ENCODE results near the gene TOR4A.
"Not testable (repeated sequence)": the region's sequence is repeated elsewhere in the genome, so short reads cannot be mapped to it uniquely, and the experiment has no call there.

The TOR4A gene

DNA sequence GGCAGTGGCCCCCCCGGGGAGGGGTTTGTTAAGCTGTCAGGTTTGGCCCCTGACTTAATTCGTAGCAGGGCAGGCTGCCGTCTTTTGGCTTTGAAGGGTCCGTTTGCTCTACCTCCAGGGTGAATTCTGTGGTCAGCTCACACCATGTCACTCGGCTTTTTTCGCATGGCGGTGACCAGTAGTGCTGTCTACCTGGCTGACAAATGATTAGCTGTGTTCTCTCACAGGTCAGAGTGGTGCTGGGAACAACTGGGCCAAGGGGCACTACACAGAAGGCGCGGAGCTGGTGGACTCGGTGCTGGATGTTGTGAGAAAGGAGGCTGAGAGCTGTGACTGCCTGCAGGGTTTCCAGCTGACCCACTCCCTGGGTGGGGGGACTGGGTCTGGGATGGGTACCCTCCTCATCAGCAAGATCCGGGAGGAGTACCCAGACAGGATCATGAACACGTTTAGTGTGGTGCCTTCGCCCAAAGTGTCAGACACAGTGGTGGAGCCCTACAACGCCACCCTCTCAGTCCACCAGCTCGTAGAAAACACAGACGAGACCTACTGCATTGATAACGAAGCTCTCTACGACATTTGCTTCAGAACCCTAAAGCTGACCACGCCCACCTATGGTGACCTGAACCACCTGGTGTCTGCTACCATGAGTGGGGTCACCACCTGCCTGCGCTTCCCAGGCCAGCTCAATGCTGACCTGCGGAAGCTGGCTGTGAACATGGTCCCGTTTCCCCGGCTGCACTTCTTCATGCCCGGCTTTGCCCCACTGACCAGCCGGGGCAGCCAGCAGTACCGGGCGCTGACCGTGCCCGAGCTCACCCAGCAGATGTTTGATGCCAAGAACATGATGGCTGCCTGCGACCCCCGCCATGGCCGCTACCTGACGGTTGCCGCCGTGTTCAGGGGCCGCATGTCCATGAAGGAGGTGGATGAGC is 35.0 kb upstream of the TOR4A start:
- peaks cover 21% of the 10 kb centered on the region for H3K36me3 ChIP-seq (ENCODE audit: insufficient read depth, low read length)
- no peak overlapping the region for H3K27ac ChIP-seq
- H3K9ac ChIP-seq (ENCODE audit: insufficient read length), result peak overlapping the region; percentile 91
- peak overlapping the region; percentile 90 for H3K4me3 ChIP-seq
- no peak for DNase-seq (ENCODE audit: low read depth, low spot score)
- H3K9me3 ChIP-seq (ENCODE audit: low read depth, low read length), result no peaks in the 10 kb centered on the region
- TF ChIP-seq FOXP2 (optimal IDR thresholded peaks at IDR 0.05; ENCODE audit: control extremely low read depth, extremely low read length, insufficient read depth), result no peak
- TF ChIP-seq EZH2 (IDR thresholded peaks at IDR 0.05), result no peak
- TF ChIP-seq POLR2AphosphoS5 (IDR thresholded peaks at IDR 0.05; ENCODE audit: borderline replicate concordance, low read depth, low read length), result no peak; the same call in 1 of the 2 replicates

DNA sequence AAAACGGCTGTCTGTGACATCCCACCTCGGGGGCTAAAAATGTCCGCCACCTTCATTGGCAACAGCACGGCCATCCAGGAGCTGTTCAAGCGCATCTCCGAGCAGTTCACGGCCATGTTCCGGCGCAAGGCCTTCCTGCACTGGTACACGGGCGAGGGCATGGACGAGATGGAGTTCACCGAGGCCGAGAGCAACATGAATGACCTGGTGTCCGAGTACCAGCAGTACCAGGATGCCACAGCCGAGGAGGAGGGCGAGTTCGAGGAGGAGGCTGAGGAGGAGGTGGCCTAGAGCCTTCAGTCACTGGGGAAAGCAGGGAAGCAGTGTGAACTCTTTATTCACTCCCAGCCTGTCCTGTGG is 34.3 kb upstream of the TOR4A start:
- H3K36me3 ChIP-seq (ENCODE audit: insufficient read depth, low read length), result peaks cover 21% of the 10 kb centered on the region
- not testable (repeated sequence) for H3K27ac ChIP-seq; DNase-seq (ENCODE audit: low read depth, low spot score); H3K9ac ChIP-seq (ENCODE audit: insufficient read length); H3K9me3 ChIP-seq (ENCODE audit: low read depth, low read length); H3K4me3 ChIP-seq

GRCh38 chr9:137243626-137244485 is 33.7 kb upstream of the TOR4A start:
- H3K9ac ChIP-seq (ENCODE audit: insufficient read length), result no peak overlapping the region
- no peak overlapping the region for H3K27ac ChIP-seq
- TF ChIP-seq EZH2 (IDR thresholded peaks at IDR 0.05), result no peak
- TF ChIP-seq FOXP2 (optimal IDR thresholded peaks at IDR 0.05; ENCODE audit: control extremely low read depth, extremely low read length, insufficient read depth), result no peak
- no peak; the same call in 1 of the 2 replicates for TF ChIP-seq POLR2AphosphoS5 (IDR thresholded peaks at IDR 0.05; ENCODE audit: borderline replicate concordance, low read depth, low read length)
- no peaks in the 10 kb centered on the region for H3K9me3 ChIP-seq (ENCODE audit: low read depth, low read length)
- no peak for DNase-seq (ENCODE audit: low read depth, low spot score)
- no peak overlapping the region for H3K4me3 ChIP-seq
- peaks cover 21% of the 10 kb centered on the region for H3K36me3 ChIP-seq (ENCODE audit: insufficient read depth, low read length)

GRCh38 chr9:137244486-137245449 is 32.8 kb upstream of the TOR4A start:
- DNase-seq (ENCODE audit: low read depth, low spot score), result no peak
- no peak overlapping the region for H3K4me3 ChIP-seq
- H3K36me3 ChIP-seq (ENCODE audit: insufficient read depth, low read length), result peaks cover 21% of the 10 kb centered on the region
- H3K9me3 ChIP-seq (ENCODE audit: low read depth, low read length), result no peaks in the 10 kb centered on the region
- no peak for TF ChIP-seq POLR2AphosphoS5 (IDR thresholded peaks at IDR 0.05; ENCODE audit: borderline replicate concordance, low read depth, low read length)
- no peak for TF ChIP-seq FOXP2 (optimal IDR thresholded peaks at IDR 0.05; ENCODE audit: control extremely low read depth, extremely low read length, insufficient read depth)
- no peak for TF ChIP-seq EZH2 (IDR thresholded peaks at IDR 0.05)
- no peak overlapping the region for H3K27ac ChIP-seq
- no peak overlapping the region for H3K9ac ChIP-seq (ENCODE audit: insufficient read length)

GRCh38 chr9:137245450-137246421 is 31.8 kb upstream of the TOR4A start:
- DNase-seq (ENCODE audit: low read depth, low spot score), result no peak
- Histone ChIP-seq H3K4me3 (no peak overlapping the region), H3K9ac (ENCODE audit: insufficient read length) (no peak overlapping the region), H3K9me3 (ENCODE audit: low read depth, low read length) (no peaks in the 10 kb centered on the region), H3K27ac (no peak overlapping the region), H3K36me3 (ENCODE audit: insufficient read depth, low read length) (peaks cover 21% of the 10 kb centered on the region)
- TF ChIP-seq POLR2AphosphoS5 (IDR thresholded peaks at IDR 0.05; ENCODE audit: borderline replicate concordance, low read depth, low read length), result no peak
- TF ChIP-seq FOXP2 (optimal IDR thresholded peaks at IDR 0.05; ENCODE audit: control extremely low read depth, extremely low read length, insufficient read depth), result no peak
- no peak for TF ChIP-seq EZH2 (IDR thresholded peaks at IDR 0.05)

- DNase-seq (ENCODE audit: low read depth, low spot score), result no peak
Measured at GRCh38 chr9:137247135-137247915, 30.2 kb upstream of the TOR4A start.

More at GRCh38 chr9:137247135-137247915, 30.2 kb upstream of the TOR4A start:
- H3K27ac ChIP-seq, result no peak overlapping the region
- TF ChIP-seq EZH2 (IDR thresholded peaks at IDR 0.05), result no peak
- no peak for TF ChIP-seq FOXP2 (optimal IDR thresholded peaks at IDR 0.05; ENCODE audit: control extremely low read depth, extremely low read length, insufficient read depth)
- no peak for TF ChIP-seq POLR2AphosphoS5 (IDR thresholded peaks at IDR 0.05; ENCODE audit: borderline replicate concordance, low read depth, low read length)
- H3K9me3 ChIP-seq (ENCODE audit: low read depth, low read length), result no peaks in the 10 kb centered on the region
- H3K9ac ChIP-seq (ENCODE audit: insufficient read length), result no peak overlapping the region
- H3K36me3 ChIP-seq (ENCODE audit: insufficient read depth, low read length), result peaks cover 14% of the 10 kb centered on the region
- H3K4me3 ChIP-seq, result no peak overlapping the region

Measured in SK-N-MC (cell line).